Activated CD8-positive, alpha-beta memory T cell treated with anti-CD3 and anti-CD28 coated beads, Interleukin-2, amount 50 U/mL, for 24 hours (primary cell): Measurements from ENCODE around the gene ADAMTS10.
"Not testable (repeated sequence)": the region's sequence is repeated elsewhere in the genome, so short reads cannot be mapped to it uniquely, and the experiment has no call there.

ENCODE experiments used
- DNase-seq: peaks from one replicate; pipeline ENCODE4 v3.0.0-alpha.2; 2020; ENCODE audit errors: extremely low read depth

ADAMTS10 gene

GRCh38 chr19:8561075-8561764 lies 49.3 kb downstream of the ADAMTS10 start:
- DNase-seq, result no peak

- no peak for DNase-seq
Measured at GRCh38 chr19:8558325-8558724, 52.2 kb downstream of the ADAMTS10 start.

GRCh38 chr19:8557642-8558238 lies 52.8 kb downstream of the ADAMTS10 start:
- no peak for DNase-seq

- DNase-seq, result not testable (repeated sequence)
Measured at GRCh38 chr19:8553729-8554128, 56.8 kb downstream of the ADAMTS10 start.

- no peak for DNase-seq
Measured at GRCh38 chr19:8552810-8553209, 57.7 kb downstream of the ADAMTS10 start.

GRCh38 chr19:8550070-8550469 lies 60.4 kb downstream of the ADAMTS10 start:
- no peak for DNase-seq

- no peak for DNase-seq
Measured at GRCh38 chr19:8545743-8546142, 64.8 kb downstream of the ADAMTS10 start.

GRCh38 chr19:8544168-8544567 lies 66.3 kb downstream of the ADAMTS10 start:
- no peak for DNase-seq

GRCh38 chr19:8539621-8540149 lies 70.8 kb downstream of the ADAMTS10 start:
- DNase-seq, result no peak

- DNase-seq, result no peak
Measured at GRCh38 chr19:8537099-8537498, 73.4 kb downstream of the ADAMTS10 start.

- DNase-seq, result no peak
Measured at GRCh38 chr19:8536282-8536681, 74.2 kb downstream of the ADAMTS10 start.

- no peak for DNase-seq
Measured at GRCh38 chr19:8532225-8532624, 78.3 kb downstream of the ADAMTS10 start.

GRCh38 chr19:8531470-8531869 lies 79.0 kb downstream of the ADAMTS10 start:
- no peak for DNase-seq
